Measurements from ENCODE around the gene NXN. TPM values are rescaled to one million over a fixed set of nuclear protein-coding genes. Genes with fewer than 3 reads are reported as not detected.

The NXN gene
- total and polyA plus RNA-seq, 7 donors, result 33.4 to 92.5 (median 73.8) TPM

GRCh38 chr17:1002412-1002753, 22.8 kb upstream of the NXN start:
- WGBS, 3 donors, result 31 to 45% (median 34%) methylated on average over 4 of the region's 4 CpGs
- Histone ChIP-seq H3K4me3 (no peak overlapping the region), H3K27me3 (ENCODE audit: insufficient read depth in 3 of 3, low read length in 2 of 3) (no peaks in the 10 kb centered on the region), H3K27ac (peak overlapping the region; percentile 87), H3K9me3 (no peaks in the 10 kb centered on the region), H3K4me1 (peaks cover 88% of the 10 kb centered on the region), H3K36me3 (ENCODE audit: insufficient read depth in 1 of 2, low read depth in 1 of 2) (peaks cover 2 to 55% of the 10 kb centered on the region in 2 donors)
- TF ChIP-seq CTCF (IDR thresholded peaks at IDR 0.05), result no peak
- intact Hi-C loops (cut with DNase I), result loop anchor here in 1 of 2 donors (10.0 kb wide), 1 partner anchor 52 kb away; no protein-coding TSS in a partner anchor
- ATAC-seq (peak in 1 of 4 donors; percentile 23), DNase-seq (no peak)

- no peak for TF ChIP-seq CTCF (IDR thresholded peaks at IDR 0.05)
- Histone ChIP-seq H3K9me3 (no peaks in the 10 kb centered on the region), H3K36me3 (ENCODE audit: insufficient read depth in 1 of 2, low read depth in 1 of 2) (peaks cover 2 to 55% of the 10 kb centered on the region in 2 donors), H3K27me3 (ENCODE audit: insufficient read depth in 3 of 3, low read length in 2 of 3) (no peaks in the 10 kb centered on the region), H3K27ac (peak overlapping the region; percentile 87), H3K4me1 (peaks cover 88% of the 10 kb centered on the region), H3K4me3 (no peak overlapping the region)
- 46 to 61% (median 54%) methylated on average over 18 of the region's 18 CpGs for WGBS, 3 donors
- DNase-seq (peak in 1 of 2 donors; percentile 64), ATAC-seq (peak in 1 of 4 donors; percentile 27)
- intact Hi-C loops (cut with DNase I), result loop anchor here in 1 of 2 donors (10.0 kb wide), 1 partner anchor 53 kb away; no protein-coding TSS in a partner anchor
These were observed 22.2 kb upstream of the NXN start for GRCh38 chr17:1001640-1002411.

- 20 to 26% (median 23%) methylated on average over 15 of the region's 15 CpGs for WGBS, 3 donors
- DNase-seq, result peak in 1 of 2 donors; percentile 77
- no peaks in the 10 kb centered on the region for H3K9me3 ChIP-seq
- H3K27ac ChIP-seq, result peak overlapping the region; percentile 87
- H3K27me3 ChIP-seq (ENCODE audit: insufficient read depth in 3 of 3, low read length in 2 of 3), result no peaks in the 10 kb centered on the region
- peak overlapping the region; percentile 12 for H3K4me3 ChIP-seq
- peaks cover 2 to 55% of the 10 kb centered on the region in 2 donors for H3K36me3 ChIP-seq (ENCODE audit: insufficient read depth in 1 of 2, low read depth in 1 of 2)
- intact Hi-C loops (cut with DNase I), result loop anchor here in 1 of 2 donors (10.0 kb wide), 1 partner anchor 54 kb away; no protein-coding TSS in a partner anchor
- ATAC-seq, result peak; percentile 33 to 57 (median 50)
- TF ChIP-seq CTCF (IDR thresholded peaks at IDR 0.05), result no peak
- H3K4me1 ChIP-seq, result peaks cover 85% of the 10 kb centered on the region
These were observed 21.3 kb upstream of the NXN start for GRCh38 chr17:1000597-1001461.

GRCh38 chr17:998111-998510, 18.5 kb upstream of the NXN start:
- no peak overlapping the region for H3K27ac ChIP-seq
- peaks cover 2 to 39% of the 10 kb centered on the region in 2 donors for H3K36me3 ChIP-seq (ENCODE audit: insufficient read depth in 1 of 2, low read depth in 1 of 2)
- H3K4me1 ChIP-seq, result peaks cover 60% of the 10 kb centered on the region
- no peak for ATAC-seq
- no peaks in the 10 kb centered on the region for H3K9me3 ChIP-seq
- WGBS, 3 donors, result 18 to 51% (median 29%) methylated on average over 2 of the region's 2 CpGs
- H3K4me3 ChIP-seq, result peak overlapping the region; percentile 83
- intact Hi-C loops (cut with DNase I), result loop anchor here in 1 of 2 donors (5.0 kb wide), 1 partner anchor 586 kb away; a partner anchor contains a TSS
- H3K27me3 ChIP-seq (ENCODE audit: insufficient read depth in 3 of 3, low read length in 2 of 3), result no peaks in the 10 kb centered on the region
- TF ChIP-seq CTCF (IDR thresholded peaks at IDR 0.05), result no peak
- no peak for DNase-seq

Measured in psoas muscle (tissue), 8 donors.